Measurements from ENCODE around the gene CARD19. TPM values are rescaled to one million over a fixed set of nuclear protein-coding genes. Genes with fewer than 3 reads are reported as not detected.

The CARD19 gene
- total and polyA plus RNA-seq, 9 of the 15 experiments (the other 6 are each of a cell fraction or from before 2014, with no cell fraction given): 0.90 to 34.9 (median 14.6) TPM

DNA sequence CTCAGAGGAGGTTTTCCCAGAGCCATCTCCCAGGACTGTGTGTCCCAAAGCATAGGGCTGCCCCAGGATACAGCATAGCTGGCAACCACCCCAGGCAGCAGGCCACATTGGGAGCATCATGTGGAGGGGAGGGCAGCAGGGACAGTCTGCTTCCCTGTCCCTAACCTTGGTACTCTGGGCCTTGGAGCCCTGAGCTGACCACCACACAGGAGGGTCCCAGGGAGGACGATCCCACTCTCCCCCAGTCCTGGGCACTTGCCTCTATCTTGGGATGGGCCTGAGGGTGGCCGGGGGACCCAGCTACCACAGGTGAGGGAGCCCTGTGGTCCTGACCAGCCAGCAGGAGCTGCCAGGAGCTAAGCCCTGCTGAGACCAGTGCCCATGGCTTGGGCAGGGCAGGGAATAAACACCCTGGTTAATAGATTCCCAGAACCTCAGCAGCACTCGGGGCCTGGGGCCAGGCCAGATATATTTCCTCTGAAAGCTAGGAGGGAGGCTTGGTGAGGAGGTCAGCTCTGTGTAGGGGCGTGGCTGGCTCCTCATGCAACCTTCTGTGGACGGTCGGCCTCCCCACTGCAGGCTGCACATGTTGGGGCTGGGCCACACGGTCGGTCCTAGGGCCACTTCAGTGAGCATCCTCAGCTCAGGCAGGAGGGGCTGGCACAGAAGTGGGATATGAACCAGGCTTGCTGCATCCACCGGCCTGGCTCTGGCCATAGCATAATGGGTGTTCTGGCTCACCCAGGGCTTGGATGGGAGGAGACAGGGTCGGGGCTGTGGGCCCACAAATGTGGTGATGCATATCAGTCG, 33.9 kb downstream of the CARD19 start:
- in situ Hi-C loops (cut with MboI) (no loop called here), intact Hi-C loops (cut with micrococcal nuclease) (no loop called here)
- Histone ChIP-seq H3K36me3 (ENCODE audit: control insufficient read depth, insufficient read depth, low read length) (no peaks in the 10 kb centered on the region), H4K20me1 (replicated peaks; ENCODE audit: control insufficient read depth, insufficient read depth, low read length) (no peaks in the 10 kb centered on the region), H3K9me3 (replicated peaks; ENCODE audit: control insufficient read depth, insufficient read depth, low read depth, low read length) (no peaks in the 10 kb centered on the region), H2AFZ (ENCODE audit: low read depth, low read length) (no peak overlapping the region), H3K4me2 (ENCODE audit: insufficient read depth, low read length) (no peak overlapping the region), H3K9me1 (ENCODE audit: control insufficient read depth, insufficient read depth, low read length) (no peaks in the 10 kb centered on the region), H3K27ac (ENCODE audit: extremely low read depth, low read depth, low read length) (no peak overlapping the region), H3K9ac (ENCODE audit: insufficient read depth in 1 of 2, low read depth in 2 of 2, low read length in 2 of 2) (no peak overlapping the region), H3K27me3 (ENCODE audit: control insufficient read depth in 2 of 2, insufficient read depth in 2 of 2, low read length in 2 of 2) (no peaks in the 10 kb centered on the region), H3K4me3 (no peak overlapping the region), H3K79me2 (ENCODE audit: control insufficient read depth, insufficient read depth, low read length) (no peaks in the 10 kb centered on the region; the same call in 2 of the 3 replicates), H3K4me1 (replicated peaks in 1 of 2; ENCODE audit: control insufficient read depth in 2 of 2, insufficient read depth in 2 of 2, low read length in 2 of 2) (peaks cover 13 to 66% of the 10 kb centered on the region in 2 experiments)
- 38% methylated on average over 11 of the region's 11 CpGs for WGBS (ENCODE audit: insufficient coverage, low coverage, missing lambda C conversion rate)
- CTCF ChIA-PET (ENCODE audit: low intra/inter-chr PET ratio): no interaction called here
- ATAC-seq (no peak), DNase-seq (ENCODE audit: extremely low read depth in 1 of 4, low spot score in 3 of 4) (no peak), FAIRE-seq (no peak)
- TF ChIP-seq NFE2L1 (tag; IDR thresholded peaks at IDR 0.05; ENCODE audit: borderline replicate concordance, low read depth) (no peak), MAX (CRISPR knock-in tag; IDR thresholded peaks at IDR 0.05) (peak; percentile 21; the same call in 1 of the 2 replicates)
- POLR2A ChIA-PET: interaction anchor here (0.9 to 2.0 kb wide), 6 partner anchors 10 to 90 kb away, joined by 3 to 16 read pairs (median 3); no protein-coding TSS in a partner anchor
- BruUV-seq (replicated peaks): no TSS peak

DNA sequence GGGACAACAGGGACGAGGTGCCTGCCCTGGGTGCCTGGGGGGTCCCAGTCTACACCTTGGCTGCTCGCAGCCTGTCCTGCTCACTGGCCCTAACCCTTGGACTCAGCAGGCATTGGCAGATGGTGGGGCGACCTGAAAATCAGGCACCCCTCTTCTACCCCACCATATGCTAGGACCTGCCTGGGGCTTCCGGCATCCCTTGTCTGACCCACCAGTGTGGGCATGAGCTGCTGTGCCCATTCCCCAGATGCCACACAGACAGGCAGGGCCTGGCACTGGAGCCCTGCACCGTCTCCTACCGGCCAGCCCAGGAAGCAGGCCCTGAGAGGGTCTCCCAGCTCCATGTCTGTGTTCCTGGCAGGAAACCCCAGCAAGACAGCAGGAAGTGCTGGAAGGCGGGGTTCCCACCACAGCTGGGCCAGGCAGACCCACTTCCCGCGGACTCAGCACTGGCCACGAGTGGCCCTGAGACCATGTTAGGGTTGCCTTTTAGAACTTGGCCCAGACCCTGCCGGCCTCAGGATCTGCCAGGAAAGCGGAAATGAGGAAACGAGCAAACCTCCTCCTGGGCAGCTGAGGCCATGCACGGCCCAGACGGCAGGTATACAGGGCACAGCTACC, 35.0 kb downstream of the CARD19 start:
- ChIA-PET POLR2A (interaction anchor here (0.6 to 1.5 kb wide), 4 partner anchors 11 to 134 kb away, joined by 3 to 5 read pairs (median 4); no protein-coding TSS in a partner anchor), CTCF (ENCODE audit: low intra/inter-chr PET ratio) (no interaction called here)
- BruUV-seq (replicated peaks): no TSS peak
- TF ChIP-seq RB1 (IDR thresholded peaks at IDR 0.05; ENCODE audit: low read depth) (no peak), CCAR2 (IDR thresholded peaks at IDR 0.05; ENCODE audit: low read depth, low read length) (no peak), TAF1 (IDR thresholded peaks at IDR 0.05; ENCODE audit: control insufficient read depth, extremely low read depth, insufficient read depth, low read length, severe bottlenecking) (no peak), MECOM (CRISPR knock-in tag; IDR thresholded peaks at IDR 0.05) (no peak), GTF2A2 (tag; IDR thresholded peaks at IDR 0.05) (no peak)
- TF ChIP-seq, protein P1, sequence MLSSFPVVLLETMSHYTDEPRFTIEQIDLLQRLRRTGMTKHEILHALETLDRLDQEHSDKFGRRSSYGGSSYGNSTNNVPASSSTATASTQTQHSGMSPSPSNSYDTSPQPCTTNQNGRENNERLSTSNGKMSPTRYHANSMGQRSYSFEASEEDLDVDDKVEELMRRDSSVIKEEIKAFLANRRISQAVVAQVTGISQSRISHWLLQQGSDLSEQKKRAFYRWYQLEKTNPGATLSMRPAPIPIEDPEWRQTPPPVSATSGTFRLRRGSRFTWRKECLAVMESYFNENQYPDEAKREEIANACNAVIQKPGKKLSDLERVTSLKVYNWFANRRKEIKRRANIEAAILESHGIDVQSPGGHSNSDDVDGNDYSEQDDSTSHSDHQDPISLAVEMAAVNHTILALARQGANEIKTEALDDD (IDR thresholded peaks at IDR 0.05): no peak
- TF ChIP-seq, protein P2, sequence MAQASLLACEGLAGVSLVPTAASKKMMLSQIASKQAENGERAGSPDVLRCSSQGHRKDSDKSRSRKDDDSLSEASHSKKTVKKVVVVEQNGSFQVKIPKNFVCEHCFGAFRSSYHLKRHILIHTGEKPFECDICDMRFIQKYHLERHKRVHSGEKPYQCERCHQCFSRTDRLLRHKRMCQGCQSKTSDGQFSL (CRISPR knock-in tag; IDR thresholded peaks at IDR 0.05): no peak
- TF ChIP-seq, protein P2 (tag; IDR thresholded peaks at IDR 0.05): no peak

More for the DNA sequence above, 35.0 kb downstream of the CARD19 start:
- H3K9me1 ChIP-seq (ENCODE audit: control insufficient read depth, insufficient read depth, low read length): no peaks in the 10 kb centered on the region
- H3K36me3 ChIP-seq (ENCODE audit: control insufficient read depth, insufficient read depth, low read length): no peaks in the 10 kb centered on the region
- DNase-seq (ENCODE audit: extremely low read depth in 1 of 4, low spot score in 3 of 4) (no peak), ATAC-seq (no peak), FAIRE-seq (no peak)
- H3K79me2 ChIP-seq (ENCODE audit: control insufficient read depth, insufficient read depth, low read length): no peaks in the 10 kb centered on the region; the same call in 2 of the 3 replicates
- H3K4me2 ChIP-seq (ENCODE audit: insufficient read depth, low read length): no peak overlapping the region
- intact Hi-C loops (cut with micrococcal nuclease) (no loop called here), in situ Hi-C loops (cut with MboI) (no loop called here)
- no peaks in the 10 kb centered on the region for H4K20me1 ChIP-seq (replicated peaks; ENCODE audit: control insufficient read depth, insufficient read depth, low read length)
- peak overlapping the region in 1 of 2 experiments; percentile 42; a peak in 1 of 4 replicates for H3K9ac ChIP-seq (ENCODE audit: insufficient read depth in 1 of 2, low read depth in 2 of 2, low read length in 2 of 2)
- H3K27me3 ChIP-seq (ENCODE audit: control insufficient read depth in 2 of 2, insufficient read depth in 2 of 2, low read length in 2 of 2): no peaks in the 10 kb centered on the region
- H3K27ac ChIP-seq (ENCODE audit: extremely low read depth, low read depth, low read length): no peak overlapping the region
- H3K9me3 ChIP-seq (replicated peaks; ENCODE audit: control insufficient read depth, insufficient read depth, low read depth, low read length): no peaks in the 10 kb centered on the region
- WGBS (ENCODE audit: insufficient coverage, low coverage, missing lambda C conversion rate): 73% methylated on average over 12 of the region's 15 CpGs
- H3K4me3 ChIP-seq: no peak overlapping the region
- peaks cover 13 to 70% of the 10 kb centered on the region in 2 experiments for H3K4me1 ChIP-seq (replicated peaks in 1 of 2; ENCODE audit: control insufficient read depth in 2 of 2, insufficient read depth in 2 of 2, low read length in 2 of 2)
- H2AFZ ChIP-seq (ENCODE audit: low read depth, low read length): no peak overlapping the region

Measured in K562 (cell line).